ENCODE results near the gene IL17RE. TPM values are rescaled to one million over a fixed set of nuclear protein-coding genes. Genes with fewer than 3 reads are reported as not detected.

The IL17RE gene
- total and polyA plus RNA-seq, 2 of the 13 experiments (the other 11 are each of a cell fraction or from before 2014, with no cell fraction given): 14.5 to 24.1 TPM

- TF ChIP-seq, protein P1, sequence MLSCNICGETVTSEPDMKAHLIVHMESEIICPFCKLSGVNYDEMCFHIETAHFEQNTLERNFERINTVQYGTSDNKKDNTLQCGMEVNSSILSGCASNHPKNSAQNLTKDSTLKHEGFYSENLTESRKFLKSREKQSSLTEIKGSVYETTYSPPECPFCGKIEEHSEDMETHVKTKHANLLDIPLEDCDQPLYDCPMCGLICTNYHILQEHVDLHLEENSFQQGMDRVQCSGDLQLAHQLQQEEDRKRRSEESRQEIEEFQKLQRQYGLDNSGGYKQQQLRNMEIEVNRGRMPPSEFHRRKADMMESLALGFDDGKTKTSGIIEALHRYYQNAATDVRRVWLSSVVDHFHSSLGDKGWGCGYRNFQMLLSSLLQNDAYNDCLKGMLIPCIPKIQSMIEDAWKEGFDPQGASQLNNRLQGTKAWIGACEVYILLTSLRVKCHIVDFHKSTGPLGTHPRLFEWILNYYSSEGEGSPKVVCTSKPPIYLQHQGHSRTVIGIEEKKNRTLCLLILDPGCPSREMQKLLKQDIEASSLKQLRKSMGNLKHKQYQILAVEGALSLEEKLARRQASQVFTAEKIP (CRISPR knock-in tag; IDR thresholded peaks at IDR 0.05; ENCODE audit: borderline replicate concordance): no peak
- TF ChIP-seq, protein P2, sequence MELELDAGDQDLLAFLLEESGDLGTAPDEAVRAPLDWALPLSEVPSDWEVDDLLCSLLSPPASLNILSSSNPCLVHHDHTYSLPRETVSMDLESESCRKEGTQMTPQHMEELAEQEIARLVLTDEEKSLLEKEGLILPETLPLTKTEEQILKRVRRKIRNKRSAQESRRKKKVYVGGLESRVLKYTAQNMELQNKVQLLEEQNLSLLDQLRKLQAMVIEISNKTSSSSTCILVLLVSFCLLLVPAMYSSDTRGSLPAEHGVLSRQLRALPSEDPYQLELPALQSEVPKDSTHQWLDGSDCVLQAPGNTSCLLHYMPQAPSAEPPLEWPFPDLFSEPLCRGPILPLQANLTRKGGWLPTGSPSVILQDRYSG (CRISPR knock-in tag; IDR thresholded peaks at IDR 0.05): peak; percentile 64; the same call in 1 of the 2 replicates
- TF ChIP-seq ZNF766 (CRISPR knock-in tag; IDR thresholded peaks at IDR 0.05; ENCODE audit: borderline replicate concordance) (no peak; the same call in 1 of the 2 replicates), ZNF34 (CRISPR knock-in tag; IDR thresholded peaks at IDR 0.05; ENCODE audit: borderline replicate concordance) (no peak), MEIS2 (CRISPR knock-in tag; IDR thresholded peaks at IDR 0.05) (peak; percentile 73), LCORL (IDR thresholded peaks at IDR 0.05) (no peak), LCORL (CRISPR knock-in tag; IDR thresholded peaks at IDR 0.05) (0 out of 2 replicates have a peak, but pooled peaks have one; percentile 41), ZNF629 (CRISPR knock-in tag; conservative IDR thresholded peaks at IDR 0.05) (peak; percentile 4; the same call in 1 of the 2 replicates), ZNF350 (CRISPR knock-in tag; IDR thresholded peaks at IDR 0.05; ENCODE audit: borderline replicate concordance, low read depth) (no peak), MXD1 (CRISPR knock-in tag; IDR thresholded peaks at IDR 0.05) (no peak; the same call in 1 of the 2 replicates), HES4 (CRISPR knock-in tag; IDR thresholded peaks at IDR 0.05; ENCODE audit: borderline replicate concordance) (no peak), AGO2 (optimal IDR thresholded peaks at IDR 0.05; ENCODE audit: low read depth, low read length) (no peak), SETDB1 (CRISPR knock-in tag; IDR thresholded peaks at IDR 0.05; ENCODE audit: borderline replicate concordance) (no peak), SAP130 (CRISPR knock-in tag; IDR thresholded peaks at IDR 0.05; ENCODE audit: low read depth) (peak; percentile 93), ZNF414 (CRISPR knock-in tag; IDR thresholded peaks at IDR 0.05) (no peak)
- TF ChIP-seq, protein P3, sequence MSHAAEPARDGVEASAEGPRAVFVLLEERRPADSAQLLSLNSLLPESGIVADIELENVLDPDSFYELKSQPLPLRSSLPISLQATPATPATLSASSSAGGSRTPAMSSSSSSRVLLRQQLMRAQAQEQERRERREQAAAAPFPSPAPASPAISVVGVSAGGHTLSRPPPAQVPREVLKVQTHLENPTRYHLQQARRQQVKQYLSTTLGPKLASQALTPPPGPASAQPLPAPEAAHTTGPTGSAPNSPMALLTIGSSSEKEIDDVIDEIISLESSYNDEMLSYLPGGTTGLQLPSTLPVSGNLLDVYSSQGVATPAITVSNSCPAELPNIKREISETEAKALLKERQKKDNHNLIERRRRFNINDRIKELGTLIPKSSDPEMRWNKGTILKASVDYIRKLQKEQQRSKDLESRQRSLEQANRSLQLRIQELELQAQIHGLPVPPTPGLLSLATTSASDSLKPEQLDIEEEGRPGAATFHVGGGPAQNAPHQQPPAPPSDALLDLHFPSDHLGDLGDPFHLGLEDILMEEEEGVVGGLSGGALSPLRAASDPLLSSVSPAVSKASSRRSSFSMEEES (CRISPR knock-in tag; IDR thresholded peaks at IDR 0.05): peak; percentile 62; the same call in 1 of the 2 replicates
- TF ChIP-seq, protein P4, sequence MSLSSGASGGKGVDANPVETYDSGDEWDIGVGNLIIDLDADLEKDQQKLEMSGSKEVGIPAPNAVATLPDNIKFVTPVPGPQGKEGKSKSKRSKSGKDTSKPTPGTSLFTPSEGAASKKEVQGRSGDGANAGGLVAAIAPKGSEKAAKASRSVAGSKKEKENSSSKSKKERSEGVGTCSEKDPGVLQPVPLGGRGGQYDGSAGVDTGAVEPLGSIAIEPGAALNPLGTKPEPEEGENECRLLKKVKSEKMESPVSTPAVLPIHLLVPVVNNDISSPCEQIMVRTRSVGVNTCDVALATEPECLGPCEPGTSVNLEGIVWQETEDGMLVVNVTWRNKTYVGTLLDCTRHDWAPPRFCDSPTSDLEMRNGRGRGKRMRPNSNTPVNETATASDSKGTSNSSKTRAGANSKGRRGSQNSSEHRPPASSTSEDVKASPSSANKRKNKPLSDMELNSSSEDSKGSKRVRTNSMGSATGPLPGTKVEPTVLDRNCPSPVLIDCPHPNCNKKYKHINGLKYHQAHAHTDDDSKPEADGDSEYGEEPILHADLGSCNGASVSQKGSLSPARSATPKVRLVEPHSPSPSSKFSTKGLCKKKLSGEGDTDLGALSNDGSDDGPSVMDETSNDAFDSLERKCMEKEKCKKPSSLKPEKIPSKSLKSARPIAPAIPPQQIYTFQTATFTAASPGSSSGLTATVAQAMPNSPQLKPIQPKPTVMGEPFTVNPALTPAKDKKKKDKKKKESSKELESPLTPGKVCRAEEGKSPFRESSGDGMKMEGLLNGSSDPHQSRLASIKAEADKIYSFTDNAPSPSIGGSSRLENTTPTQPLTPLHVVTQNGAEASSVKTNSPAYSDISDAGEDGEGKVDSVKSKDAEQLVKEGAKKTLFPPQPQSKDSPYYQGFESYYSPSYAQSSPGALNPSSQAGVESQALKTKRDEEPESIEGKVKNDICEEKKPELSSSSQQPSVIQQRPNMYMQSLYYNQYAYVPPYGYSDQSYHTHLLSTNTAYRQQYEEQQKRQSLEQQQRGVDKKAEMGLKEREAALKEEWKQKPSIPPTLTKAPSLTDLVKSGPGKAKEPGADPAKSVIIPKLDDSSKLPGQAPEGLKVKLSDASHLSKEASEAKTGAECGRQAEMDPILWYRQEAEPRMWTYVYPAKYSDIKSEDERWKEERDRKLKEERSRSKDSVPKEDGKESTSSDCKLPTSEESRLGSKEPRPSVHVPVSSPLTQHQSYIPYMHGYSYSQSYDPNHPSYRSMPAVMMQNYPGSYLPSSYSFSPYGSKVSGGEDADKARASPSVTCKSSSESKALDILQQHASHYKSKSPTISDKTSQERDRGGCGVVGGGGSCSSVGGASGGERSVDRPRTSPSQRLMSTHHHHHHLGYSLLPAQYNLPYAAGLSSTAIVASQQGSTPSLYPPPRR (CRISPR knock-in tag; IDR thresholded peaks at IDR 0.05; ENCODE audit: borderline replicate concordance): no peak
These were observed 31.1 kb downstream of the IL17RE start, which contains the start of gene CRELD1 (continued) for GRCh38 chr3:9933561-9934234.

Measured in HepG2 (cell line).